ENCODE results near the gene NFE2L1.
"Not testable (repeated sequence)": the region's sequence is repeated elsewhere in the genome, so short reads cannot be mapped to it uniquely, and the experiment has no call there.

Gene NFE2L1

GRCh38 chr17:48030531-48030930 lies 17.6 kb upstream of the NFE2L1 start:
- no peaks in the 10 kb centered on the region for H3K9me3 ChIP-seq (ENCODE audit: severe bottlenecking)
- no peak for DNase-seq
- H3K36me3 ChIP-seq, result no peaks in the 10 kb centered on the region
- no peak for TF ChIP-seq CTCF (IDR thresholded peaks at IDR 0.05; ENCODE audit: low read depth, low read length)
- no peak overlapping the region for H3K4me3 ChIP-seq (ENCODE audit: low read depth, low read length)
- H3K27me3 ChIP-seq (ENCODE audit: insufficient read depth, low read depth, severe bottlenecking), result no peaks in the 10 kb centered on the region
- H3K27ac ChIP-seq, result no peak overlapping the region

- H3K36me3 ChIP-seq, result no peaks in the 10 kb centered on the region
- no peaks in the 10 kb centered on the region for H3K27me3 ChIP-seq (ENCODE audit: insufficient read depth, low read depth, severe bottlenecking)
- H3K27ac ChIP-seq, result peak overlapping the region; percentile 8
- no peaks in the 10 kb centered on the region for H3K9me3 ChIP-seq (ENCODE audit: severe bottlenecking)
- TF ChIP-seq CTCF (IDR thresholded peaks at IDR 0.05; ENCODE audit: low read depth, low read length), result no peak
- H3K4me3 ChIP-seq (ENCODE audit: low read depth, low read length), result no peak overlapping the region
- peak; percentile 69 for DNase-seq
Observed at GRCh38 chr17:48031966-48032365, 16.2 kb upstream of the NFE2L1 start.

- not testable (repeated sequence) for H3K4me3 ChIP-seq (ENCODE audit: low read depth, low read length); DNase-seq; H3K27me3 ChIP-seq (ENCODE audit: insufficient read depth, low read depth, severe bottlenecking); H3K36me3 ChIP-seq; H3K9me3 ChIP-seq (ENCODE audit: severe bottlenecking)
- H3K27ac ChIP-seq, result peak overlapping the region; percentile 7; the same call in 1 of the 2 replicates
Observed at GRCh38 chr17:48034734-48035133, 13.4 kb upstream of the NFE2L1 start.

GRCh38 chr17:48036693-48037035 lies 11.5 kb upstream of the NFE2L1 start:
- Histone ChIP-seq H3K4me3 (ENCODE audit: low read depth, low read length) (no peak overlapping the region), H3K27ac (peak overlapping the region; percentile 34; the same call in 1 of the 2 replicates)

GRCh38 chr17:48037036-48037837 lies 10.9 kb upstream of the NFE2L1 start, which contains the start of gene COPZ2:
COPZ2 (minus strand) TSS chr17:48037797; CDS start chr17:48037777, 20 bp downstream.
- H3K4me3 ChIP-seq (ENCODE audit: low read depth, low read length), result no peak within 1 kb of the TSS
- H3K9me3 ChIP-seq (ENCODE audit: severe bottlenecking), result peaks cover 2% of the 10 kb centered on the region
- no peaks in the 10 kb centered on the region for H3K27me3 ChIP-seq (ENCODE audit: insufficient read depth, low read depth, severe bottlenecking)
- H3K27ac ChIP-seq, result no peak within 1 kb of the TSS
- no peaks in the 10 kb centered on the region for H3K36me3 ChIP-seq
- no peak for TF ChIP-seq CTCF (IDR thresholded peaks at IDR 0.05; ENCODE audit: low read depth, low read length)
- no peak for DNase-seq

More at GRCh38 chr17:48036693-48037035, 11.5 kb upstream of the NFE2L1 start:
- Histone ChIP-seq H3K9me3 (ENCODE audit: severe bottlenecking) (peaks cover 2% of the 10 kb centered on the region), H3K36me3 (no peaks in the 10 kb centered on the region), H3K27me3 (ENCODE audit: insufficient read depth, low read depth, severe bottlenecking) (no peaks in the 10 kb centered on the region)
- DNase-seq, result no peak
- TF ChIP-seq CTCF (IDR thresholded peaks at IDR 0.05; ENCODE audit: low read depth, low read length), result no peak

- H3K27me3 ChIP-seq (ENCODE audit: insufficient read depth, low read depth, severe bottlenecking), result no peaks in the 10 kb centered on the region
- no peak for DNase-seq
- H3K36me3 ChIP-seq, result no peaks in the 10 kb centered on the region
- H3K4me3 ChIP-seq (ENCODE audit: low read depth, low read length), result no peak overlapping the region
- H3K27ac ChIP-seq, result no peak overlapping the region
- no peak for TF ChIP-seq CTCF (IDR thresholded peaks at IDR 0.05; ENCODE audit: low read depth, low read length)
- H3K9me3 ChIP-seq (ENCODE audit: severe bottlenecking), result peaks cover 2% of the 10 kb centered on the region
Observed at GRCh38 chr17:48037838-48038323, 10.3 kb upstream of the NFE2L1 start.

All from WERI-Rb-1 (cell line).